H1 (cell line): ENCODE data around the gene SIRT7. TPM values are rescaled to one million over a fixed set of nuclear protein-coding genes. Genes with fewer than 3 reads are reported as not detected.

Experiments
- CTCF ChIA-PET: fragments of 300-600 bp; sonication (Branson Sonifier 250); formaldehyde crosslinking; loops from one replicate; lab custom pipeline; 2021; ENCODE audit not compliant: partially characterized antibody; lab: Charles Lee
- POLR2A ChIA-PET: fragments of 300-600 bp; sonication (Branson Sonifier 250); formaldehyde crosslinking; loops from one replicate; lab custom pipeline; 2021; ENCODE audit warnings: inconsistent platforms; ENCODE audit not compliant: partially characterized antibody; lab: Charles Lee
- DNase-seq, 2 experiments: peaks; one replicate each; pipeline versions ENCODE4 v3.0.0 to v3.0.0-alpha.2; 2010 to 2022; ENCODE audit warnings: low spot score in 2 of 2, low read depth in 1 of 2, mixed read lengths in 1 of 2
- FAIRE-seq: peaks from 2 replicates; lab custom pipeline; 2011; peaks lifted over from hg19 to GRCh38; lab: Jason Lieb, UNC
- H2AFZ ChIP-seq: 2 replicates; pipeline ENCODE4 v1.8.1; 2012; ENCODE audit warnings: low read length, inconsistent platforms
- H2AK5ac ChIP-seq: 2 replicates; pipeline ENCODE4 v1.6.1; 2013; ENCODE audit warnings: low read depth, low read length
- H2BK120ac ChIP-seq: replicated peaks from 2 replicates; pipeline ENCODE3; 2013; ENCODE audit warnings: low read depth, low read length, inconsistent platforms
- H2BK12ac ChIP-seq: 2 replicates; pipeline ENCODE4 v1.6.1; 2013; ENCODE audit warnings: low read depth, low read length
- H2BK15ac ChIP-seq: 2 replicates; pipeline ENCODE4 v1.6.1; 2013; ENCODE audit warnings: low read length
- H2BK20ac ChIP-seq: 2 replicates; pipeline ENCODE4 v1.6.1; 2013; ENCODE audit warnings: low read length
- H2BK5ac ChIP-seq: 2 replicates; pipeline ENCODE4 v1.6.1; 2013; ENCODE audit warnings: low read depth, low read length
- H3K14ac ChIP-seq: 2 replicates; pipeline ENCODE4 v1.6.1; 2013; ENCODE audit warnings: inconsistent platforms; ENCODE audit not compliant: insufficient read length
- H3K18ac ChIP-seq: 2 replicates; pipeline ENCODE4 v1.6.1; 2013; ENCODE audit warnings: low read length; ENCODE audit errors: extremely low read depth
- H3K23ac ChIP-seq: 2 replicates; pipeline ENCODE4 v1.6.1; 2013; ENCODE audit warnings: inconsistent platforms; ENCODE audit not compliant: insufficient read length
- H3K23me2 ChIP-seq: 2 replicates; pipeline ENCODE4 v1.6.1; 2013; ENCODE audit warnings: low read depth, low read length
- H3K27ac ChIP-seq: 2 replicates; pipeline ENCODE4 v1.6.1; 2011; ENCODE audit warnings: low read depth, low read length, inconsistent platforms
- H3K27me3 ChIP-seq, 4 experiments: replicated peaks in 1 of 4; 1 replicate in 1 of 4; 2 replicates in 3 of 4; pipeline versions ENCODE4 v1.6.1 to v1.8.1; 2011 to 2013; ENCODE audit warnings: low read length in 3 of 4, mild to moderate bottlenecking in 3 of 4, inconsistent platforms in 2 of 4, mixed read lengths in 2 of 4, moderate library complexity in 1 of 4; ENCODE audit not compliant: control insufficient read depth in 3 of 4, insufficient read depth in 3 of 4; ENCODE audit errors: extremely low read depth in 1 of 4
- H3K36me3 ChIP-seq, 4 experiments: 2 replicates each; pipeline versions ENCODE4 v1.6.1 to v1.8.1; 2011 to 2013; ENCODE audit warnings: mild to moderate bottlenecking in 4 of 4, low read length in 3 of 4, moderate library complexity in 2 of 4, control low read depth in 1 of 4, inconsistent platforms in 1 of 4; ENCODE audit not compliant: insufficient read depth in 4 of 4, control insufficient read depth in 2 of 4
- H3K4ac ChIP-seq: replicated peaks from 2 replicates; pipeline ENCODE3; 2013; ENCODE audit warnings: low read length, low read depth, mixed read lengths, inconsistent platforms; ENCODE audit not compliant: insufficient read length
- H3K4me1 ChIP-seq, 4 experiments: replicated peaks in 1 of 4; 1 replicate in 1 of 4; 2 replicates in 3 of 4; pipeline versions ENCODE4 v1.6.1 to v1.8.1; 2011 to 2013; ENCODE audit warnings: low read length in 3 of 4, inconsistent platforms in 2 of 4, mixed read lengths in 1 of 4; ENCODE audit not compliant: insufficient read depth in 4 of 4, control insufficient read depth in 3 of 4
- H3K4me2 ChIP-seq, 2 experiments: 2 replicates each; pipeline versions ENCODE4 v1.6.1 to v1.8.1; 2011 to 2013; ENCODE audit warnings: low read depth in 2 of 2, low read length in 2 of 2, control low read depth in 1 of 2, inconsistent platforms in 1 of 2, mild to moderate bottlenecking in 1 of 2; ENCODE audit not compliant: insufficient read depth in 1 of 2
- H3K4me3 ChIP-seq, 4 experiments: fragments of 200-600, 300-600 bp in 1 of 4; sonication (generic), shearing (Covaris generic), sonication (Bioruptor Twin) in 1 of 4; 2 replicates each; pipeline versions ENCODE4 v1.5.1 to v1.8.1; 2011 to 2016; ENCODE audit warnings: low read length in 4 of 4, low read depth in 3 of 4, control low read depth in 2 of 4, inconsistent platforms in 2 of 4, mild to moderate bottlenecking in 2 of 4, mixed read lengths in 1 of 4, moderate library complexity in 1 of 4; ENCODE audit not compliant: insufficient read depth in 2 of 4; ENCODE audit errors: extremely low read depth in 1 of 4
- H3K56ac ChIP-seq: replicated peaks from 2 replicates; pipeline ENCODE3; 2013; ENCODE audit warnings: low read depth, mild to moderate bottlenecking, mixed read lengths, low read length, inconsistent platforms; ENCODE audit not compliant: insufficient read length
- H3K79me1 ChIP-seq: 2 replicates; pipeline ENCODE4 v1.6.1; 2013; ENCODE audit warnings: low read depth, low read length, control low read depth
- H3K79me2 ChIP-seq, 2 experiments: 2 replicates each; pipeline versions ENCODE4 v1.6.1 to v1.8.1; 2012 to 2013; ENCODE audit warnings: low read length in 2 of 2, mild to moderate bottlenecking in 2 of 2, inconsistent platforms in 1 of 2; ENCODE audit not compliant: insufficient read depth in 2 of 2, control insufficient read depth in 1 of 2
- H3K9ac ChIP-seq, 4 experiments: replicated peaks in 1 of 4; 1 replicate in 1 of 4; 2 replicates in 3 of 4; pipeline versions ENCODE4 v1.6.1 to v1.8.1; 2011 to 2013; ENCODE audit warnings: low read depth in 3 of 4, low read length in 3 of 4, control low read depth in 2 of 4, mild to moderate bottlenecking in 2 of 4, moderate library complexity in 2 of 4, inconsistent platforms in 1 of 4; ENCODE audit errors: extremely low read depth in 1 of 4
- H3K9me3 ChIP-seq, 2 experiments: 2 replicates each; pipeline versions ENCODE4 v1.6.1 to v1.8.1; 2012 to 2013; ENCODE audit warnings: mild to moderate bottlenecking in 2 of 2, moderate library complexity in 2 of 2, control low read depth in 1 of 2, inconsistent platforms in 1 of 2, low read depth in 1 of 2, low read length in 1 of 2, mixed read lengths in 1 of 2; ENCODE audit not compliant: insufficient read depth in 2 of 2
- H4K20me1 ChIP-seq, 2 experiments: replicated peaks in 1 of 2; 2 replicates each; pipeline versions ENCODE3 to v1.8.1; 2011 to 2013; ENCODE audit warnings: inconsistent platforms in 2 of 2, low read length in 2 of 2, mild to moderate bottlenecking in 1 of 2; ENCODE audit not compliant: insufficient read depth in 2 of 2, control insufficient read depth in 1 of 2
- H4K5ac ChIP-seq: 2 replicates; pipeline ENCODE4 v1.6.1; 2013; ENCODE audit warnings: low read length, low read depth, mixed read lengths, inconsistent platforms; ENCODE audit not compliant: insufficient read length
- H4K8ac ChIP-seq: 2 replicates; pipeline ENCODE4 v1.8.0; 2013; ENCODE audit warnings: mild to moderate bottlenecking, moderate library complexity, low read length, inconsistent platforms; ENCODE audit not compliant: insufficient read depth; ENCODE audit errors: extremely low read depth
- H4K91ac ChIP-seq: replicated peaks from 2 replicates; pipeline ENCODE3; 2013; ENCODE audit warnings: low read length, mixed read lengths, inconsistent platforms; ENCODE audit not compliant: insufficient read length
- ASH2L ChIP-seq: fragments of 200-600, 300-600 bp; sonication (generic); IDR thresholded peaks from one replicate; pipeline ENCODE4 v1.7.1; 2017; ENCODE audit warnings: low read length
- ATF2 ChIP-seq: IDR thresholded peaks from 2 replicates; pipeline ENCODE4 v1.6.1; 2012; ENCODE audit warnings: low read length, inconsistent platforms
- HDAC6 ChIP-seq: IDR thresholded peaks from one replicate; pipeline ENCODE4 v1.7.1; 2012; ENCODE audit warnings: low read depth, mild to moderate bottlenecking, inconsistent platforms, low read length, moderate library complexity
- POLR2A ChIP-seq, 2 experiments: IDR thresholded peaks; 1 replicate in 1 of 2; 2 replicates in 1 of 2; pipeline ENCODE4 v1.6.1; 2011; ENCODE audit warnings: low read depth in 2 of 2, low read length in 2 of 2, mild to moderate bottlenecking in 2 of 2; ENCODE audit errors: control extremely low read depth in 1 of 2
- RBBP5 ChIP-seq: IDR thresholded peaks from 2 replicates; pipeline ENCODE4 v1.7.1; 2012; ENCODE audit warnings: low read depth, mild to moderate bottlenecking, inconsistent platforms, low read length, moderate library complexity, borderline replicate concordance
- WGBS, 2 experiments: shearing (Covaris generic) in 1 of 2; methylation state at CpG; one replicate each; pipeline versions ENCODE4 v1.1.6 to v1.1.7; 2013 to 2015; ENCODE audit warnings: low lambda C conversion rate in 2 of 2, mixed read lengths in 2 of 2, inconsistent platforms in 1 of 2, low coverage in 1 of 2, missing lambda C conversion rate in 1 of 2; ENCODE audit not compliant: insufficient replicate concordance in 2 of 2, insufficient coverage in 1 of 2, insufficient read length in 1 of 2; ENCODE audit errors: extremely low coverage in 1 of 2, missing lambda C conversion rate in 1 of 2; 5-methylcytosine and 5-hydroxymethylcytosine counted together
- polyA plus RNA-seq, 7 experiments: library from polyadenylated mRNA; depleted of rRNA in 3 of 7; stranded (reverse) in 5 of 7; unstranded in 2 of 7; fragments of >200 nt in 5 of 7; fragments of 200-250 nt in 2 of 7; gene quantifications; 1 replicate in 5 of 7; 2 replicates in 1 of 7; 4 replicates in 1 of 7; pipeline versions ENCODE4 v1.2.1 to v1.2.3, GENCODE V29; 2011 to 2013; ENCODE audit warnings: missing spikeins in 2 of 7, mixed read lengths in 2 of 7
- total RNA-seq: library from RNA; stranded (reverse); fragmentation: NEBNext Ultra II Directional; extraction: Animal tissue kit (Norgen Biotek cat#: 25700); gene quantifications from 2 replicates; pipeline ENCODE4 v1.2.1, GENCODE V29; 2021
- TF ChIP-seq, protein P1 (sequence below): IDR thresholded peaks from 2 replicates; pipeline ENCODE4 v1.6.1; 2011; ENCODE audit warnings: low read depth, mild to moderate bottlenecking, low read length; ENCODE audit not compliant: insufficient read depth

Gene SIRT7
- total and polyA plus RNA-seq, 2 of the 8 experiments (the other 6 are each of a cell fraction or from before 2014, with no cell fraction given), result 5.8 to 16.6 TPM

- Histone ChIP-seq H2BK12ac (no peak overlapping the region), H3K4me3 (no peak overlapping the region), H2AK5ac (no peak overlapping the region), H3K23me2 (peaks cover 12% of the 10 kb centered on the region; the same call in 1 of the 2 replicates), H4K5ac (no peak overlapping the region), H2BK120ac (no peak overlapping the region), H4K20me1 (peaks cover 11 to 45% of the 10 kb centered on the region in 2 experiments), H3K27me3 (no peaks in the 10 kb centered on the region), H2BK15ac (no peak overlapping the region), H3K4me1 (peaks cover 0 to 31% (median 21%) of the 10 kb centered on the region in 4 experiments; a peak in 6 of 7 replicates), H3K4ac (peak overlapping the region; percentile 8), H3K56ac (no peak overlapping the region), H3K27ac (0 out of 2 replicates have a peak overlapping the region, but pooled peaks have one; percentile 23), H3K4me2 (no peak overlapping the region), H2BK5ac (peak overlapping the region; percentile 83; the same call in 1 of the 2 replicates), H3K79me2 (peaks cover 4 to 17% of the 10 kb centered on the region in 2 experiments; a peak in 3 of 4 replicates), H3K18ac (peak overlapping the region; percentile 19; the same call in 1 of the 2 replicates), H4K8ac (peak overlapping the region; percentile 43), H3K36me3 (peaks cover 1 to 24% (median 7%) of the 10 kb centered on the region in 4 experiments; a peak in 4 of 8 replicates), H4K91ac (no peak overlapping the region), H3K79me1 (peaks cover 3% of the 10 kb centered on the region), H2AFZ (no peak overlapping the region), H2BK20ac (no peak overlapping the region), H3K14ac (no peak overlapping the region), H3K9me3 (no peaks in the 10 kb centered on the region), H3K23ac (no peak overlapping the region), H3K9ac (no peak overlapping the region; a peak in 1 of 7 replicates)
- 84% methylated on average over 27 of the region's 28 CpGs; no CpG with 5 or more reads in 1 of the 2 experiments for WGBS, 2 experiments
- ChIA-PET CTCF (interaction anchor here (0.6 to 2.9 kb wide), 10 partner anchors 14 to 168 kb away, joined by 3 to 24 read pairs (median 8); partner anchors contain the start of gene PCYT2), POLR2A (interaction anchor here (0.8 to 6.6 kb wide), 11 partner anchors 16 to 182 kb away, joined by 3 to 41 read pairs (median 6); partner anchors contain the start of genes MCRIP1 and NPB)
- FAIRE-seq (no peak), DNase-seq (no peak)
- TF ChIP-seq POLR2A (IDR thresholded peaks at IDR 0.05; ENCODE audit: control extremely low read depth in 1 of 2, low read depth in 2 of 2, low read length in 2 of 2) (peak; percentile 34 to 68; a peak in 2 of 3 replicates), ASH2L (no peak), ATF2 (no peak), RBBP5 (no peak), HDAC6 (no peak)
- TF ChIP-seq, protein P1, sequence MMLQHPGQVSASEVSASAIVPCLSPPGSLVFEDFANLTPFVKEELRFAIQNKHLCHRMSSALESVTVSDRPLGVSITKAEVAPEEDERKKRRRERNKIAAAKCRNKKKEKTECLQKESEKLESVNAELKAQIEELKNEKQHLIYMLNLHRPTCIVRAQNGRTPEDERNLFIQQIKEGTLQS, result no peak
These were observed 49.8 kb downstream of the SIRT7 start for GRCh38 chr17:81867991-81868673.
